GM18868 (cell line): ENCODE data around the gene DDX28.
"Not testable (repeated sequence)": the region's sequence is repeated elsewhere in the genome, so short reads cannot be mapped to it uniquely, and the experiment has no call there.

Experiments
- ATAC-seq: cut with Tn5 transposase; IDR thresholded peaks from one replicate; pipeline ENCODE4 v1.9.1; 2021; ENCODE audit warnings: mild to moderate bottlenecking, moderate library complexity; ENCODE audit not compliant: unreplicated experiment

DDX28 gene

GRCh38 chr16:67995423-67995822 lies 27.6 kb downstream of the DDX28 start:
- ATAC-seq, result no peak

GRCh38 chr16:67994040-67994408 lies 29.0 kb downstream of the DDX28 start:
- not testable (repeated sequence) for ATAC-seq

GRCh38 chr16:67993207-67994039 lies 29.6 kb downstream of the DDX28 start:
- ATAC-seq, result peak; percentile 63

GRCh38 chr16:67992661-67993206 lies 30.3 kb downstream of the DDX28 start:
- ATAC-seq, result no peak

GRCh38 chr16:67990018-67990386 lies 33.0 kb downstream of the DDX28 start:
- no peak for ATAC-seq

GRCh38 chr16:67989322-67990017 lies 33.6 kb downstream of the DDX28 start:
- peak; percentile 41 for ATAC-seq

GRCh38 chr16:67988675-67989074 lies 34.4 kb downstream of the DDX28 start:
- no peak for ATAC-seq

- ATAC-seq, result no peak
Measured at GRCh38 chr16:67987460-67988160, 35.4 kb downstream of the DDX28 start.

- ATAC-seq, result no peak
Measured at GRCh38 chr16:67986949-67987348, 36.1 kb downstream of the DDX28 start.

- ATAC-seq, result no peak
Measured at GRCh38 chr16:67982011-67982696, 40.9 kb downstream of the DDX28 start.

- no peak for ATAC-seq
Measured at GRCh38 chr16:67979955-67980678, 42.9 kb downstream of the DDX28 start, which contains the start of gene DPEP3. TSS of gene DPEP3 (minus strand) at chr16:67980499. CDS start at chr16:67980380, 119 bp downstream.

GRCh38 chr16:67977469-67978227 lies 45.4 kb downstream of the DDX28 start:
- ATAC-seq, result no peak

- ATAC-seq, result no peak
Measured at GRCh38 chr16:67977005-67977404, 46.0 kb downstream of the DDX28 start.

- no peak for ATAC-seq
Measured at GRCh38 chr16:67976205-67976604, 46.8 kb downstream of the DDX28 start.

GRCh38 chr16:67975321-67976105 lies 47.5 kb downstream of the DDX28 start:
- ATAC-seq, result no peak

GRCh38 chr16:67972285-67972684 lies 50.7 kb downstream of the DDX28 start:
- not testable (repeated sequence) for ATAC-seq

- no peak for ATAC-seq
Measured at GRCh38 chr16:67971111-67971510, 51.9 kb downstream of the DDX28 start.
